ENCODE results near the gene ZNF346.

ZNF346 gene

GRCh38 chr5:177095088-177095669, 72.7 kb downstream of the ZNF346 start:
- DNase-seq: no peak

- DNase-seq: no peak
Observed at GRCh38 chr5:177096162-177097015, 73.9 kb downstream of the ZNF346 start.

GRCh38 chr5:177097016-177097985, 74.8 kb downstream of the ZNF346 start:
- no peak for DNase-seq

GRCh38 chr5:177098120-177098469, 75.6 kb downstream of the ZNF346 start:
- no peak for DNase-seq

GRCh38 chr5:177098470-177099141, 76.1 kb downstream of the ZNF346 start:
- no peak for DNase-seq

- DNase-seq: peak; percentile 24
Observed at GRCh38 chr5:177099422-177100093, 77.1 kb downstream of the ZNF346 start.

GRCh38 chr5:177100714-177101121, 78.2 kb downstream of the ZNF346 start:
- DNase-seq: no peak

- DNase-seq: no peak
Observed at GRCh38 chr5:177103523-177104253, 81.2 kb downstream of the ZNF346 start.

- DNase-seq: no peak
Observed at GRCh38 chr5:177105691-177106476, 83.4 kb downstream of the ZNF346 start.

- DNase-seq: no peak
Observed at GRCh38 chr5:177107159-177107558, 84.7 kb downstream of the ZNF346 start.

GRCh38 chr5:177109810-177110209, 87.3 kb downstream of the ZNF346 start:
- DNase-seq: no peak

GRCh38 chr5:177111720-177112394, 89.4 kb downstream of the ZNF346 start:
- DNase-seq: no peak

- DNase-seq: no peak
Observed at GRCh38 chr5:177112589-177113220, 90.2 kb downstream of the ZNF346 start.

- no peak for DNase-seq
Observed at GRCh38 chr5:177113566-177114424, 91.3 kb downstream of the ZNF346 start.

- DNase-seq: no peak
Observed at GRCh38 chr5:177116631-177117373, 94.3 kb downstream of the ZNF346 start.

- DNase-seq: no peak
Observed at GRCh38 chr5:177117441-177118045, 95.0 kb downstream of the ZNF346 start.

- DNase-seq: no peak
Observed at GRCh38 chr5:177122566-177122965, 100.1 kb downstream of the ZNF346 start.
